ENCODE data around the gene FCHSD2.
"Not testable (repeated sequence)": the region's sequence is repeated elsewhere in the genome, so short reads cannot be mapped to it uniquely, and the experiment has no call there.

Gene FCHSD2

GRCh38 chr11:73123892-73124291, 18.2 kb downstream of the FCHSD2 start:
- DNase-seq (ENCODE audit: low read depth in 2 of 2) = not testable (repeated sequence)

- no peak for DNase-seq (ENCODE audit: low read depth in 2 of 2)
Observed at GRCh38 chr11:73121692-73122091, 20.4 kb downstream of the FCHSD2 start.

GRCh38 chr11:73117071-73117470, 25.0 kb downstream of the FCHSD2 start:
- no peak for DNase-seq (ENCODE audit: low read depth in 2 of 2)

GRCh38 chr11:73116636-73117035, 25.5 kb downstream of the FCHSD2 start:
- no peak for DNase-seq (ENCODE audit: low read depth in 2 of 2)

GRCh38 chr11:73114835-73115220, 27.3 kb downstream of the FCHSD2 start:
- DNase-seq (ENCODE audit: low read depth in 2 of 2) = no peak

GRCh38 chr11:73114110-73114834, 27.8 kb downstream of the FCHSD2 start:
- no peak for DNase-seq (ENCODE audit: low read depth in 2 of 2)

- DNase-seq (ENCODE audit: low read depth in 2 of 2) = no peak
Observed at GRCh38 chr11:73113426-73113825, 28.7 kb downstream of the FCHSD2 start.

GRCh38 chr11:73107597-73107996, 34.5 kb downstream of the FCHSD2 start:
- DNase-seq (ENCODE audit: low read depth in 2 of 2) = no peak

GRCh38 chr11:73106347-73106746, 35.8 kb downstream of the FCHSD2 start:
- DNase-seq (ENCODE audit: low read depth in 2 of 2) = no peak

GRCh38 chr11:73100578-73100977, 41.5 kb downstream of the FCHSD2 start:
- DNase-seq (ENCODE audit: low read depth in 2 of 2) = no peak

- DNase-seq (ENCODE audit: low read depth in 2 of 2) = no peak
Observed at GRCh38 chr11:73099512-73100266, 42.4 kb downstream of the FCHSD2 start.

- no peak for DNase-seq (ENCODE audit: low read depth in 2 of 2)
Observed at GRCh38 chr11:73095613-73096012, 46.5 kb downstream of the FCHSD2 start.

- no peak for DNase-seq (ENCODE audit: low read depth in 2 of 2)
Observed at GRCh38 chr11:73091521-73092305, 50.4 kb downstream of the FCHSD2 start.

- no peak for DNase-seq (ENCODE audit: low read depth in 2 of 2)
Observed at GRCh38 chr11:73087730-73088129, 54.4 kb downstream of the FCHSD2 start.

GRCh38 chr11:73085189-73085875, 56.8 kb downstream of the FCHSD2 start:
- no peak for DNase-seq (ENCODE audit: low read depth in 2 of 2)

- DNase-seq (ENCODE audit: low read depth in 2 of 2) = no peak
Observed at GRCh38 chr11:73078631-73079030, 63.5 kb downstream of the FCHSD2 start.

GRCh38 chr11:73077454-73077853, 64.7 kb downstream of the FCHSD2 start:
- no peak for DNase-seq (ENCODE audit: low read depth in 2 of 2)

- DNase-seq (ENCODE audit: low read depth in 2 of 2) = no peak
Observed at GRCh38 chr11:73074319-73074718, 67.8 kb downstream of the FCHSD2 start.

GRCh38 chr11:73072935-73073481, 69.1 kb downstream of the FCHSD2 start:
- DNase-seq (ENCODE audit: low read depth in 2 of 2) = no peak

- DNase-seq (ENCODE audit: low read depth in 2 of 2) = no peak
Observed at GRCh38 chr11:73070653-73071052, 71.5 kb downstream of the FCHSD2 start.

GRCh38 chr11:73061857-73062424, 80.2 kb downstream of the FCHSD2 start:
- not testable (repeated sequence) for DNase-seq (ENCODE audit: low read depth in 2 of 2)

Measured in stimulated activated CD8-positive, alpha-beta memory T cell treated with anti-CD3 and anti-CD28 coated beads, Interleukin-15, amount 100 ng/mL, for 4 hours (primary cell).